HepG2 (cell line): ENCODE measurements around the gene AFF1. TPM values are rescaled to one million over a fixed set of nuclear protein-coding genes. Genes with fewer than 3 reads are reported as not detected.

Experiments used
- ATAC-seq: fragments of 200-7000 bp; cut with Tn5 transposase; 3 replicates; pipeline ENCODE4 v1.9.1; 2020; ENCODE audit warnings: mild to moderate bottlenecking, moderate library complexity
- BruUV-seq: library from RNA; stranded (reverse); fragments of 400-500 nt; replicated peaks from 2 replicates; lab custom pipeline; 2021; lab: Mats Ljungman, UMichigan
- CTCF ChIA-PET: fragments of 300-600 bp; formaldehyde crosslinking; extraction: SDS; loops from one replicate; lab custom pipeline; 2021; ENCODE audit warnings: low total read pairs, inconsistent platforms, low intra/inter-chr PET ratio; lab: Yijun Ruan, JAX
- POLR2A ChIA-PET: fragments of 350-600 bp; sonication (Branson Sonifier 250); formaldehyde crosslinking; loops from one replicate; lab custom pipeline; 2020; ENCODE audit warnings: antibody characterized with exemption, inconsistent platforms; lab: Yijun Ruan, JAX
- DNase-seq: peaks from one replicate; pipeline ENCODE4 v3.0.0-alpha.2; 2015; ENCODE audit warnings: low spot score
- FAIRE-seq: peaks from 3 replicates; lab custom pipeline; 2011; peaks lifted over from hg19 to GRCh38; lab: Jason Lieb, UNC
- H2AFZ ChIP-seq: one replicate; pipeline ENCODE4 v1.6.1; 2011; ENCODE audit warnings: low read length, inconsistent platforms
- H3K27ac ChIP-seq: fragments of 300-600 bp; 3 replicates; pipeline ENCODE4 v1.8.0; 2011; ENCODE audit warnings: mixed run types, mild to moderate bottlenecking, mixed read lengths, low read length, inconsistent platforms; ENCODE audit not compliant: insufficient read depth; ENCODE audit errors: extremely low read length
- H3K27me3 ChIP-seq, 2 experiments: fragments of 200-600 bp in 1 of 2; 2 replicates in 1 of 2; 3 replicates in 1 of 2; pipeline versions ENCODE4 v1.6.0 to v1.8.0; 2011; ENCODE audit warnings: low read length in 2 of 2, mild to moderate bottlenecking in 2 of 2, moderate library complexity in 2 of 2, inconsistent platforms in 1 of 2; ENCODE audit not compliant: insufficient read depth in 2 of 2, control insufficient read depth in 1 of 2
- H3K36me3 ChIP-seq, 2 experiments: fragments of 200-600 bp in 1 of 2; replicated peaks in 1 of 2; 2 replicates in 1 of 2; 3 replicates in 1 of 2; pipeline versions ENCODE4 v1.5.1 to v1.8.0; 2011; ENCODE audit warnings: low read length in 2 of 2, inconsistent platforms in 1 of 2; ENCODE audit not compliant: insufficient read depth in 2 of 2, control insufficient read depth in 1 of 2
- H3K4me1 ChIP-seq: 2 replicates; pipeline ENCODE4 v1.5.1; 2012; ENCODE audit warnings: low read length, inconsistent platforms; ENCODE audit not compliant: insufficient read depth
- H3K4me2 ChIP-seq: 2 replicates; pipeline ENCODE4 v1.6.0; 2011; ENCODE audit warnings: low read depth, low read length, inconsistent platforms
- H3K4me3 ChIP-seq, 3 experiments: fragments of 200-600 bp in 1 of 3; sonication (generic), shearing (Covaris generic) in 1 of 3; replicated peaks in 1 of 3; 2 replicates each; pipeline ENCODE4 v1.5.1; 2011 to 2016; ENCODE audit warnings: low read length in 3 of 3, inconsistent platforms in 2 of 3, low read depth in 2 of 3, mild to moderate bottlenecking in 2 of 3, control low read depth in 1 of 3, mixed read lengths in 1 of 3; ENCODE audit not compliant: insufficient read depth in 1 of 3
- H3K79me2 ChIP-seq: one replicate; pipeline ENCODE4 v1.6.1; 2011; ENCODE audit warnings: low read length, inconsistent platforms; ENCODE audit not compliant: insufficient read depth
- H3K9ac ChIP-seq: 2 replicates; pipeline ENCODE4 v1.6.0; 2011; ENCODE audit warnings: mild to moderate bottlenecking, low read depth, low read length, inconsistent platforms; ENCODE audit not compliant: insufficient read depth
- H3K9me3 ChIP-seq: 2 replicates; pipeline ENCODE4 v1.5.1; 2012; ENCODE audit warnings: mild to moderate bottlenecking, low read length
- H4K20me1 ChIP-seq: 2 replicates; pipeline ENCODE4 v1.6.0; 2011; ENCODE audit warnings: inconsistent platforms, mild to moderate bottlenecking, low read length, moderate library complexity; ENCODE audit not compliant: insufficient read depth
- CEBPG ChIP-seq: IDR thresholded peaks from 2 replicates; pipeline ENCODE4 v1.6.1; 2016
- FOXK2 ChIP-seq: fragments of 450-650 bp; IDR thresholded peaks from 2 replicates; pipeline ENCODE4 v1.6.1; 2016
- FOXO4 ChIP-seq: sonication (generic); formaldehyde crosslinking; conservative IDR thresholded peaks from 2 replicates; pipeline ENCODE4 v1.8.1; 2023; ENCODE audit warnings: missing genetic modification reagents
- GZF1 ChIP-seq: sonication (generic); formaldehyde crosslinking; IDR thresholded peaks from 2 replicates; pipeline ENCODE4 v1.5.1; 2020; ENCODE audit warnings: mild to moderate bottlenecking, missing genetic modification reagents
- MAFF ChIP-seq: IDR thresholded peaks from 2 replicates; pipeline ENCODE4 v1.6.1; 2011; ENCODE audit warnings: low read depth, low read length, improper control_type of control experiment
- MAFK ChIP-seq, 2 experiments: IDR thresholded peaks in 1 of 2; conservative IDR thresholded peaks in 1 of 2; 2 replicates each; pipeline ENCODE4 v1.6.1; 2011; ENCODE audit warnings: improper control_type of control experiment in 2 of 2, low read length in 2 of 2
- NFYB ChIP-seq: sonication (generic); formaldehyde crosslinking; IDR thresholded peaks from 2 replicates; pipeline ENCODE4 v1.4.0; 2020; ENCODE audit warnings: missing genetic modification reagents
- PTBP1 ChIP-seq: fragments of 200-400 bp; formaldehyde crosslinking; IDR thresholded peaks from 2 replicates; pipeline ENCODE4 v1.6.1; 2018; ENCODE audit warnings: low read length, low read depth; ENCODE audit not compliant: poor library complexity, severe bottlenecking
- SMAD1 ChIP-seq: sonication (generic); formaldehyde crosslinking; IDR thresholded peaks from 2 replicates; pipeline ENCODE4 v1.4.0; 2020; ENCODE audit warnings: missing genetic modification reagents, low read depth, mild to moderate bottlenecking, borderline replicate concordance
- ZKSCAN5 ChIP-seq: sonication (generic); formaldehyde crosslinking; IDR thresholded peaks from 2 replicates; pipeline ENCODE4 v1.5.1; 2020; ENCODE audit warnings: mild to moderate bottlenecking, missing genetic modification reagents
- ZNF136 ChIP-seq: sonication (generic); formaldehyde crosslinking; IDR thresholded peaks from 2 replicates; pipeline ENCODE4 v1.8.1; 2022; ENCODE audit warnings: low read depth, mild to moderate bottlenecking, moderate library complexity, missing genetic modification reagents
- ZNF225 ChIP-seq: sonication (generic); formaldehyde crosslinking; IDR thresholded peaks from 2 replicates; pipeline ENCODE4 v1.4.0; 2020; ENCODE audit warnings: mild to moderate bottlenecking, missing genetic modification reagents
- ZNF253 ChIP-seq: sonication (generic); formaldehyde crosslinking; IDR thresholded peaks from 2 replicates; pipeline ENCODE4 v1.8.0; 2022; ENCODE audit warnings: mild to moderate bottlenecking, missing genetic modification reagents, borderline replicate concordance
- ZNF547 ChIP-seq: sonication (generic); formaldehyde crosslinking; IDR thresholded peaks from 2 replicates; pipeline ENCODE4 v1.5.1; 2020; ENCODE audit warnings: mild to moderate bottlenecking, missing genetic modification reagents
- ZNF619 ChIP-seq: sonication (generic); formaldehyde crosslinking; IDR thresholded peaks from 2 replicates; pipeline ENCODE4 v1.4.0; 2020; ENCODE audit warnings: mild to moderate bottlenecking, missing genetic modification reagents
- ZSCAN21 ChIP-seq: sonication (generic); formaldehyde crosslinking; IDR thresholded peaks from 2 replicates; pipeline ENCODE4 v1.8.0; 2022; ENCODE audit warnings: mild to moderate bottlenecking, missing genetic modification reagents, moderate library complexity, borderline replicate concordance
- ZZZ3 ChIP-seq: sonication (generic); formaldehyde crosslinking; IDR thresholded peaks from 2 replicates; pipeline ENCODE4 v1.4.0; 2020; ENCODE audit warnings: missing genetic modification reagents, mild to moderate bottlenecking, borderline replicate concordance
- WGBS: methylation state at CpG from one replicate; pipeline ENCODE4 v1.1.6; 2017; ENCODE audit warnings: low lambda C conversion rate; 5-methylcytosine and 5-hydroxymethylcytosine counted together
- in situ Hi-C: cut with HindIII; loops from 2 replicates; pipeline ENCODE4 v1.10.0; 2017; ENCODE audit warnings: low pct_unique_long_range_greater_than_20kb; ENCODE audit not compliant: extremely low pct_ligation_motif_present
- intact Hi-C: fragments of 100-400 bp; cut with micrococcal nuclease; formaldehyde crosslinking; loops from one replicate; pipeline ENCODE4 v1.10.0; 2022; ENCODE audit not compliant: unreplicated experiment
- polyA plus RNA-seq, 8 experiments: library from polyadenylated mRNA; depleted of rRNA in 3 of 8; stranded (reverse) in 7 of 8; unstranded in 1 of 8; fragments of >200 nt; fragmentation: Illumina TruSeq in 4 of 8; extraction: Trizol in 4 of 8; gene quantifications; 2 replicates each; pipeline versions ENCODE4 v1.2.1 to v1.2.3, GENCODE V29; 2011 to 2016; ENCODE audit warnings: low read depth in 4 of 8, missing spikeins in 1 of 8, mixed read lengths in 1 of 8; ENCODE audit not compliant: insufficient read depth in 1 of 8
- total RNA-seq, 5 experiments: library from RNA; depleted of rRNA; stranded (reverse); fragments of >200 nt; fragmentation: Illumina TruSeq; extraction: Trizol; gene quantifications; 2 replicates each; pipeline ENCODE4 v1.2.3, GENCODE V29; 2016; ENCODE audit warnings: low read depth in 1 of 5

The AFF1 gene
- total and polyA plus RNA-seq, 2 of the 13 experiments (the other 11 are each of a cell fraction or from before 2014, with no cell fraction given) = 15.5 to 15.9 TPM

- Histone ChIP-seq H3K27me3 (no peaks in the 10 kb centered on the region), H3K36me3 (peaks cover 0 to 1% of the 10 kb centered on the region in 2 experiments; a peak in 2 of 5 replicates), H3K79me2 (peaks cover 14% of the 10 kb centered on the region), H2AFZ (no peak overlapping the region), H3K4me3 (no peak overlapping the region), H3K4me1 (peaks cover 8% of the 10 kb centered on the region), H3K27ac (no peak overlapping the region), H4K20me1 (peaks cover 21% of the 10 kb centered on the region), H3K9me3 (no peaks in the 10 kb centered on the region), H3K4me2 (no peak overlapping the region), H3K9ac (no peak overlapping the region)
- DNase-seq (no peak), ATAC-seq (no peak), FAIRE-seq (no peak)
- TF ChIP-seq PTBP1 (no peak), ZNF225 (CRISPR knock-in tag) (no peak), MAFF (peak; percentile 86), ZZZ3 (no peak), MAFK (conservative IDR thresholded peaks at IDR 0.05 in 1 of 2, IDR thresholded peaks at IDR 0.05 in 1 of 2; ENCODE audit: low read length in 2 of 2) (peak; percentile 80 to 91), ZNF547 (CRISPR knock-in tag) (no peak)
- BruUV-seq = no TSS peak
- CTCF ChIA-PET = no interaction called here
- POLR2A ChIA-PET = no interaction called here
- WGBS = 100% methylated on average over 4 of the region's 4 CpGs
- intact Hi-C loops = no loop called here
- in situ Hi-C loops = no loop called here
Observed at GRCh38 chr4:87077914-87078585, 143.2 kb downstream of the AFF1 start.

GRCh38 chr4:87078987-87079486 lies 144.2 kb downstream of the AFF1 start:
- Histone ChIP-seq H2AFZ (no peak overlapping the region), H3K4me2 (no peak overlapping the region), H3K4me3 (no peak overlapping the region), H3K4me1 (no peaks in the 10 kb centered on the region), H3K9ac (no peak overlapping the region), H3K9me3 (no peaks in the 10 kb centered on the region), H3K79me2 (peaks cover 9% of the 10 kb centered on the region), H4K20me1 (peaks cover 16% of the 10 kb centered on the region; the same call in 1 of the 2 replicates), H3K27me3 (no peaks in the 10 kb centered on the region), H3K27ac (no peak overlapping the region), H3K36me3 (peaks cover 1 to 5% of the 10 kb centered on the region in 2 experiments; a peak in 2 of 5 replicates)
- FAIRE-seq (no peak), ATAC-seq (no peak), DNase-seq (no peak)
- CTCF ChIA-PET = no interaction called here
- intact Hi-C loops = no loop called here
- WGBS = 95% methylated on average over 6 of the region's 6 CpGs
- in situ Hi-C loops = no loop called here
- no TSS peak for BruUV-seq
- POLR2A ChIA-PET = no interaction called here
- TF ChIP-seq NFYB (CRISPR knock-in tag) (no peak), ZSCAN21 (no peak), ZNF619 (CRISPR knock-in tag) (no peak), SMAD1 (CRISPR knock-in tag) (no peak), GZF1 (CRISPR knock-in tag) (no peak), FOXO4 (CRISPR knock-in tag) (no peak), CEBPG (no peak), ZNF136 (CRISPR knock-in tag) (no peak), FOXK2 (no peak), ZKSCAN5 (CRISPR knock-in tag) (no peak), ZNF253 (CRISPR knock-in tag) (no peak)
